B cell (primary cell): ENCODE results near the gene OTUD3. TPM values are rescaled to one million over a fixed set of nuclear protein-coding genes. Genes with fewer than 3 reads are reported as not detected.

Experiments used
- ATAC-seq: fragments of 200-7000 bp; cut with Tn5 transposase; one replicate; pipeline ENCODE4 v1.10.0; 2021; ENCODE audit warnings: low read depth, mild to moderate bottlenecking, moderate number of reproducible peaks, moderate library complexity
- CTCF ChIA-PET: fragments of 350-600 bp; sonication (Branson Sonifier 250); formaldehyde crosslinking; loops from one replicate; lab custom pipeline; 2021; ENCODE audit warnings: antibody characterized with exemption, inconsistent platforms; lab: Charles Lee
- POLR2A ChIA-PET: fragments of 350-600 bp; sonication (Branson Sonifier 250); formaldehyde crosslinking; loops from one replicate; lab custom pipeline; 2021; ENCODE audit warnings: antibody characterized with exemption; lab: Charles Lee
- DNase-seq: peaks from one replicate; pipeline ENCODE4 v3.0.0; 2013
- H2AFZ ChIP-seq: 2 replicates; pipeline ENCODE4 v1.6.1; 2012; ENCODE audit warnings: mild to moderate bottlenecking, low read depth, low read length; ENCODE audit not compliant: insufficient read depth, poor library complexity, severe bottlenecking
- H3K27ac ChIP-seq, 2 donors: 1 replicate in 1 of 2; 2 replicates in 1 of 2; pipeline ENCODE4 v1.5.1; 2012 to 2013; ENCODE audit warnings: low read length in 2 of 2, mild to moderate bottlenecking in 2 of 2, moderate library complexity in 1 of 2
- H3K27me3 ChIP-seq, 4 experiments: fragments of 200-600 bp in 1 of 4; sonication (generic) in 1 of 4; replicated peaks in 1 of 4; 1 replicate in 2 of 4; 2 replicates in 2 of 4; pipeline versions ENCODE4 v1.6.1 to v1.7.0; 2013 to 2016; ENCODE audit warnings: low read length in 3 of 4, mild to moderate bottlenecking in 2 of 4, mixed read lengths in 1 of 4, moderate library complexity in 1 of 4; ENCODE audit not compliant: insufficient read depth in 4 of 4, control insufficient read depth in 3 of 4; ENCODE audit errors: control extremely low read depth in 1 of 4
- H3K36me3 ChIP-seq, 2 experiments: replicated peaks in 1 of 2; 1 replicate in 1 of 2; 2 replicates in 1 of 2; pipeline versions ENCODE4 v1.6.1 to v1.7.1; 2013; ENCODE audit warnings: low read length in 1 of 2; ENCODE audit not compliant: insufficient read depth in 2 of 2, control insufficient read depth in 1 of 2; ENCODE audit errors: control extremely low read depth in 1 of 2, extremely low read depth in 1 of 2
- H3K4me1 ChIP-seq, 2 donors: fragments of 200-600 bp in 1 of 2; sonication (generic) in 1 of 2; 1 replicate in 1 of 2; 2 replicates in 1 of 2; pipeline versions ENCODE4 v1.5.1 to v1.6.1; 2013 to 2017; ENCODE audit warnings: low read length in 2 of 2; ENCODE audit not compliant: control insufficient read depth in 2 of 2, insufficient read depth in 2 of 2
- H3K4me2 ChIP-seq: replicated peaks from 2 replicates; pipeline ENCODE3; 2012; ENCODE audit warnings: mild to moderate bottlenecking, low read depth, low read length; ENCODE audit not compliant: poor library complexity, severe bottlenecking
- H3K4me3 ChIP-seq, 5 experiments: fragments of 200-600 bp in 1 of 5; sonication (generic) in 1 of 5; 1 replicate in 3 of 5; 2 replicates in 2 of 5; pipeline versions ENCODE4 v1.5.1 to v1.7.0; 2011 to 2016; ENCODE audit warnings: low read length in 4 of 5, mild to moderate bottlenecking in 4 of 5, low read depth in 2 of 5, control low read depth in 1 of 5, moderate library complexity in 1 of 5; ENCODE audit not compliant: insufficient read depth in 1 of 5; ENCODE audit errors: control extremely low read depth in 1 of 5, extremely low read depth in 1 of 5
- H3K79me2 ChIP-seq: fragments of 200-600 bp; sonication (generic); one replicate; pipeline ENCODE4 v1.6.0; 2016; ENCODE audit warnings: low read length; ENCODE audit not compliant: control insufficient read depth, insufficient read depth
- H3K9ac ChIP-seq: fragments of 200-600 bp; sonication (generic); 2 replicates; pipeline ENCODE4 v1.6.1; 2017; ENCODE audit warnings: mild to moderate bottlenecking, low read length, moderate library complexity
- H3K9me3 ChIP-seq, 3 donors: one replicate each; pipeline versions ENCODE4 v1.6.1 to v1.7.1; 2013; ENCODE audit warnings: low read length in 2 of 3; ENCODE audit not compliant: control insufficient read depth in 2 of 3, insufficient read depth in 1 of 3; ENCODE audit errors: control extremely low read depth in 1 of 3
- H4K20me1 ChIP-seq: 2 replicates; pipeline ENCODE4 v1.6.0; 2012; ENCODE audit warnings: mild to moderate bottlenecking, low read length; ENCODE audit not compliant: insufficient read depth, control insufficient read depth, poor library complexity, severe bottlenecking
- H3K27ac Mint-ChIP-seq: one replicate; pipeline ENCODE4 v1.8.0; 2021; ENCODE audit warnings: mixed read lengths
- H3K27me3 Mint-ChIP-seq: one replicate; pipeline ENCODE4 v1.8.0; 2021; ENCODE audit warnings: mixed read lengths
- H3K4me1 Mint-ChIP-seq: one replicate; pipeline ENCODE4 v1.8.0; 2021; ENCODE audit warnings: mixed read lengths
- H3K4me3 Mint-ChIP-seq: one replicate; pipeline ENCODE4 v1.8.0; 2021; ENCODE audit warnings: mixed read lengths
- H3K9me3 Mint-ChIP-seq: one replicate; pipeline ENCODE4 v1.8.0; 2022; ENCODE audit warnings: mixed read lengths; ENCODE audit not compliant: insufficient read depth
- CTCF ChIP-seq: fragments of 200-600 bp; IDR thresholded peaks from one replicate; pipeline ENCODE4 v1.8.0; 2022; ENCODE audit warnings: antibody characterized with exemption, mild to moderate bottlenecking
- EZH2 ChIP-seq: IDR thresholded peaks from 2 replicates; pipeline ENCODE4 v1.6.1; 2012; ENCODE audit warnings: borderline replicate concordance, low read depth, mild to moderate bottlenecking, moderate library complexity, low read length; ENCODE audit not compliant: insufficient read depth, poor library complexity, severe bottlenecking
- WGBS: methylation state at CpG from one replicate; pipeline ENCODE4 v1.1.5; 2013; ENCODE audit warnings: missing lambda C conversion rate; ENCODE audit not compliant: insufficient coverage; 5-methylcytosine and 5-hydroxymethylcytosine counted together
- intact Hi-C: fragments of 100-400 bp; cut with micrococcal nuclease; formaldehyde crosslinking; loops from one replicate; pipeline ENCODE4 v1.10.0; 2022
- polyA plus RNA-seq: library from polyadenylated mRNA; depleted of rRNA; stranded (reverse); fragments of >200 nt; gene quantifications from 2 replicates; pipeline ENCODE4 v1.2.3, GENCODE V29; 2012
- total RNA-seq, 2 donors: library from RNA; stranded (reverse); fragments of 120-200 nt in 1 of 2; gene quantifications; 1 replicate in 1 of 2; 2 replicates in 1 of 2; pipeline versions ENCODE4 v1.2.3 to v1.2.4, GENCODE V29; 2013 to 2022

OTUD3 gene
- total and polyA plus RNA-seq, 2 donors (not counting 1 experiment from before 2014, with no cell fraction given) = 4.2 to 19.6 TPM

- no peak overlapping the region for H3K27ac Mint-ChIP-seq
- no peaks in the 10 kb centered on the region for H3K79me2 ChIP-seq
- DNase-seq = no peak
- ATAC-seq = no peak
- peaks cover 0 to 3% (median 0%) of the 10 kb centered on the region in 3 donors for H3K9me3 ChIP-seq
- no peak overlapping the region for H3K27ac ChIP-seq
- POLR2A ChIA-PET = no interaction called here
- no peak overlapping the region for H2AFZ ChIP-seq
- no peaks in the 10 kb centered on the region for H3K4me1 Mint-ChIP-seq
- H3K4me1 ChIP-seq = no peaks in the 10 kb centered on the region
- H3K27me3 Mint-ChIP-seq = peaks cover 34% of the 10 kb centered on the region
- CTCF ChIA-PET = no interaction called here
- no peak overlapping the region for H3K4me3 ChIP-seq
- no peak overlapping the region for H3K4me2 ChIP-seq
- H3K9me3 Mint-ChIP-seq = no peaks in the 10 kb centered on the region
- H3K27me3 ChIP-seq = peaks cover 0 to 14% (median 2%) of the 10 kb centered on the region in 4 experiments
- WGBS = 100% methylated on average over 1 of the region's 2 CpGs
- intact Hi-C loops = no loop called here
- no peak overlapping the region for H3K9ac ChIP-seq
- no peak overlapping the region for H3K4me3 Mint-ChIP-seq
- no peaks in the 10 kb centered on the region for H4K20me1 ChIP-seq
- TF ChIP-seq EZH2 (no peak), CTCF (no peak)
- H3K36me3 ChIP-seq = no peaks in the 10 kb centered on the region
Measured at GRCh38 chr1:19954059-19954458, 71.9 kb downstream of the OTUD3 start.

- Histone ChIP-seq H3K79me2 (no peaks in the 10 kb centered on the region), H4K20me1 (no peaks in the 10 kb centered on the region), H3K27ac (no peak overlapping the region), H2AFZ (no peak overlapping the region), H3K9me3 (peaks cover 0 to 5% (median 0%) of the 10 kb centered on the region in 3 donors), H3K4me3 (no peak overlapping the region), H3K36me3 (no peaks in the 10 kb centered on the region), H3K4me1 (peaks cover 2 to 3% of the 10 kb centered on the region in 2 donors), H3K27me3 (peaks cover 0 to 14% (median 2%) of the 10 kb centered on the region in 4 experiments), H3K9ac (no peak overlapping the region), H3K4me2 (no peak overlapping the region)
- ATAC-seq = no peak
- no peak for TF ChIP-seq EZH2
- no peak for TF ChIP-seq CTCF
- Mint-ChIP-seq H3K4me3 (no peak overlapping the region), H3K27me3 (peaks cover 29% of the 10 kb centered on the region), H3K4me1 (peaks cover 3% of the 10 kb centered on the region), H3K9me3 (no peaks in the 10 kb centered on the region), H3K27ac (no peak overlapping the region)
- intact Hi-C loops = no loop called here
- WGBS = 64% methylated on average over 10 of the region's 11 CpGs
- ChIA-PET POLR2A (no interaction called here), CTCF (no interaction called here)
- DNase-seq = no peak
Measured at GRCh38 chr1:19955534-19956170, 73.5 kb downstream of the OTUD3 start.
